HPDE6-E6E7 (cell line): ENCODE measurements around the gene LGALS9.
"Not testable (repeated sequence)": the region's sequence is repeated elsewhere in the genome, so short reads cannot be mapped to it uniquely, and the experiment has no call there.

ENCODE experiments used
- DNase-seq: peaks from one replicate; pipeline ENCODE4 v3.0.0; 2011; ENCODE audit warnings: missing footprints; ENCODE audit errors: extremely low spot score

The LGALS9 gene

GRCh38 chr17:27686322-27686721 lies 55.3 kb downstream of the LGALS9 start:
- not testable (repeated sequence) for DNase-seq

- DNase-seq: no peak
Measured at GRCh38 chr17:27690882-27691281, 59.9 kb downstream of the LGALS9 start.

- DNase-seq: not testable (repeated sequence)
Measured at GRCh38 chr17:27695254-27695814, 64.3 kb downstream of the LGALS9 start.
